ENCODE measurements around the gene PCDHB7.
"Not testable (repeated sequence)": the region's sequence is repeated elsewhere in the genome, so short reads cannot be mapped to it uniquely, and the experiment has no call there.

PCDHB7 gene

GRCh38 chr5:141172381-141173204 is at the start of gene PCDHB7:
Gene PCDHB7, plus strand, starts transcription at chr5:141172644. Its CDS starts 192 bp downstream, at chr5:141172836.
- DNase-seq (ENCODE audit: low spot score), result no peak

DNA sequence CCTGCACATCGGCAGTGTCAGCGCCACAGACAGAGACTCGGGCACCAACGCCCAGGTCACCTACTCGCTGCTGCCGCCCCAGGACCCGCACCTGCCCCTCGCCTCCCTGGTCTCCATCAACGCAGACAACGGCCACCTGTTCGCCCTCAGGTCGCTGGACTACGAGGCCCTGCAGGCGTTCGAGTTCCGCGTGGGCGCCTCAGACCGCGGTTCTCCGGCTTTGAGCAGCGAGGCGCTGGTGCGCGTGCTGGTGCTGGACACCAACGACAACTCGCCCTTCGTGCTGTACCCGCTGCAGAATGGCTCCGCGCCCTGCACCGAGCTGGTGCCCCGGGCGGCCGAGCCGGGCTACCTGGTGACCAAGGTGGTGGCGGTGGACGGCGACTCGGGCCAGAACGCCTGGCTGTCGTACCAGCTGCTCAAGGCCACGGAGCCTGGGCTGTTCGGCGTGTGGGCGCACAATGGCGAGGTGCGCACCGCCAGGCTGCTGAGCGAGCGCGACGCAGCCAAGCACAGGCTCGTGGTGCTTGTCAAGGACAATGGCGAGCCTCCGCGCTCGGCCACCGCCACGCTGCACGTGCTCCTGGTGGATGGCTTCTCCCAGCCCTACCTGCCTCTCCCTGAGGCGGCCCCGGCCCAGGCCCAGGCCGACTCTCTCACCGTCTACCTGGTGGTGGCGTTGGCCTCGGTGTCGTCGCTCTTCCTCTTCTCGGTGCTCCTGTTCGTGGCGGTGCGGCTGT is 48.9 kb upstream of the PCDHB7 start:
- not testable (repeated sequence) for DNase-seq (ENCODE audit: low spot score)

DNA sequence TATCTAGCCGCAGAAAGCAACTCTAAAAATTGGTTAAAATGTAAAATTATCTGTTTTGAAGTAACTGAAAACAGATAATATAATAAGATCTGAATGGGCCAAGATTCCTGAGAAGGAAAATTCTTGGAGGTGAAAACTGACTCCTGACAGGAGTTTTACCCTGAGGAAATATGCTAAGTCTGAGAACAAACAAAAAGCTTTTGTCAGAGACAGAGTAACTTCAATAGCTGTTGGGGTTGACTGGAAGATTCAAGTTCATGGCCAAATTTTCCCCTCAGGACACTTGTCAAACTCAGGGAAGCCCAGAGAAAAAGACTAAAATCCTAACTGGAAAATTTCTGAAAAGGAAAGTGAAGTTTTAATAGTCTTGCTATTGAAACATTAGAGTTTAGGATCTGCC is 45.1 kb upstream of the PCDHB7 start:
- no peak for DNase-seq (ENCODE audit: low spot score)

DNA sequence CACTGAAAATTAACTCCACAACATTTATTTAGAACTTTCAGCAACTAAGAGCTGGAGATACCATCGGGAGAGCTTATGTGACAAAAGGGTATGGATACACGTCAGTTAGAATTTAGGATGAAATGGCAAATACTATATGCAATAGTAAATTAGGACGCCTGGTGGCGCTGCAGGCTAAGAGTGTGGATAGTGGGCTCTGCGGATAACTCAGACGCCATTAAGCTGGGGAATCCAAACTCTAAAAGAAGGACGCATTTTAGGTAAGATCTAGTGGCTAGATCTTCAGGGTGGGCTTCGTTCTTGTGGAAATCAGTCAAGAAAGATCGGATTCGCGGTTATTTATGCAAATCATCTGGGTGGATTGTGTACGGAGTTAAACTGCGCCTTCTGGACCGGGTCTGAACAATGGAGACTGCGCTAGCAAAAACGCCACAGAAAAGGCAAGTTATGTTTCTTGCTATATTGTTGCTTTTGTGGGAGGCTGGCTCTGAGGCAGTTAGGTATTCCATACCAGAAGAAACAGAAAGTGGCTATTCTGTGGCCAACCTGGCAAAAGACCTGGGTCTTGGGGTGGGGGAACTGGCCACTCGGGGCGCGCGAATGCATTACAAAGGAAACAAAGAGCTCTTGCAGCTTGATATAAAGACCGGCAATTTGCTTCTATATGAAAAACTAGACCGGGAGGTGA is 37.3 kb upstream of the PCDHB7 start, which contains the start of gene PCDHB5:
Gene PCDHB5, plus strand, starts transcription at position 177 of the 688 bp plus-strand sequence. Its CDS starts 229 bp downstream, at position 406.
- no peak for DNase-seq (ENCODE audit: low spot score)

GRCh38 chr5:141135718-141136266 is 36.7 kb upstream of the PCDHB7 start:
- DNase-seq (ENCODE audit: low spot score), result no peak

GRCh38 chr5:141137346-141137745 is 35.1 kb upstream of the PCDHB7 start:
- DNase-seq (ENCODE audit: low spot score), result not testable (repeated sequence)

DNA sequence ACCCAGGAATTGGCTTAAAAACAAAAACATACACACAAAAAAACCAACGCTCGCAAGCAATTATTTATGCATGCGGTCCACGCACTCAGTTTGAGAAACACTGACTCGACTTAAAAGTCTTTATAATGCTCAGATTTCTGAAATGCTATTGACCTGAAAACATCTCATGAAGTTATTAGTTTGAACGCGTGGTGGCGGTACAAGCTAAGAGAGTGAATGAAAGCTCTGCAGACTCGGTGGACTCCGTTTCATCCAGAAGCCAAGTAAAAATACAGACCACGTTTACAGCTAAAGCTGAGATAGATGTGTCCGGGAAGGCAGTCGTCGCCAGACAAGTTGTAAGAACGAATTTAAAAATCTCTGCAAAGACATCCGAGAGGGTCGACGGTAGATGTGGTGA is 22.6 kb upstream of the PCDHB7 start, which contains the start of gene PCDHB6:
Gene PCDHB6, plus strand, starts transcription at position 246 of the 400 bp plus-strand sequence. CDS start 201 bp downstream, outside the sequence.
- no peak for DNase-seq (ENCODE audit: low spot score)

- no peak for DNase-seq (ENCODE audit: low spot score)
These were observed 22.0 kb upstream of the PCDHB7 start for GRCh38 chr5:141150224-141150992.

- no peak for DNase-seq (ENCODE audit: low spot score)
These were observed 21.5 kb upstream of the PCDHB7 start for GRCh38 chr5:141150993-141151325.

GRCh38 chr5:141151632-141152031 is 20.8 kb upstream of the PCDHB7 start:
- DNase-seq (ENCODE audit: low spot score), result not testable (repeated sequence)

- not testable (repeated sequence) for DNase-seq (ENCODE audit: low spot score)
These were observed 20.3 kb upstream of the PCDHB7 start for GRCh38 chr5:141152096-141152495.

GRCh38 chr5:141155540-141156374 is 16.7 kb upstream of the PCDHB7 start:
- DNase-seq (ENCODE audit: low spot score), result no peak

DNA sequence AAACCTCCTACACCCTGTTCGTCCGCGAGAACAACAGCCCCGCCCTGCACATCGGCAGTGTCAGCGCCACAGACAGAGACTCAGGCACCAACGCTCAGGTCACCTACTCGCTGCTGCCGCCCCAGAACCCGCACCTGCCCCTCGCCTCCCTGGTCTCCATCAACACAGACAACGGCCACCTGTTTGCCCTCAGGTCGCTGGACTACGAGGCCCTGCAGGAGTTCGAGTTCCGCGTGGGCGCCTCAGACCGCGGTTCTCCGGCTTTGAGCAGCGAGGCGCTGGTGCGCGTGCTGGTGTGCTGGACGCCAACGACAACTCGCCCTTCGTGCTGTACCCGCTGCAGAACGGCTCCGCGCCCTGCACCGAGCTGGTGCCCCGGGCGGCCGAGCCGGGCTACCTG is 15.1 kb upstream of the PCDHB7 start:
- DNase-seq (ENCODE audit: low spot score), result not testable (repeated sequence)

GRCh38 chr5:141157901-141158300 is 14.5 kb upstream of the PCDHB7 start:
- DNase-seq (ENCODE audit: low spot score), result not testable (repeated sequence)

- not testable (repeated sequence) for DNase-seq (ENCODE audit: low spot score)
These were observed 2.1 kb downstream of the PCDHB7 start for GRCh38 chr5:141174291-141175104.

DNA sequence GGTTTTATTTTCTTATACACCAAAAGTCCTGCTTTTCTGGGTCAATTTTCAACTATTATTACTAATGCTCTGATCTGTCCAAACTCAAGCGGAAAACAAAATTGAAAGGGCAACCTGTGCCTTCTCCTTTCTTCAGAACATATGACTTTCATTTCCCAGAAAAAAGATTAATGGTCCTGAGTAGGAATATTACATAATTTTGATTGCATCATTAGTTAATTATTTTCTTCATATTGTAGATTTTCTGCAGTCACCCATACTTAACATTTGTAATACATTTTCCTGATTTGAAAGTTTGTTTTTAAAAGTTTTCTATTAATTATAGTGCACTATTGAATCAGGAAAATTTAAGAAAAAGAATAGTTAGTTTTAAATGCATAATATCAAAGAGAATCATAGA is 3.5 kb downstream of the PCDHB7 start:
- DNase-seq (ENCODE audit: low spot score), result no peak

DNA sequence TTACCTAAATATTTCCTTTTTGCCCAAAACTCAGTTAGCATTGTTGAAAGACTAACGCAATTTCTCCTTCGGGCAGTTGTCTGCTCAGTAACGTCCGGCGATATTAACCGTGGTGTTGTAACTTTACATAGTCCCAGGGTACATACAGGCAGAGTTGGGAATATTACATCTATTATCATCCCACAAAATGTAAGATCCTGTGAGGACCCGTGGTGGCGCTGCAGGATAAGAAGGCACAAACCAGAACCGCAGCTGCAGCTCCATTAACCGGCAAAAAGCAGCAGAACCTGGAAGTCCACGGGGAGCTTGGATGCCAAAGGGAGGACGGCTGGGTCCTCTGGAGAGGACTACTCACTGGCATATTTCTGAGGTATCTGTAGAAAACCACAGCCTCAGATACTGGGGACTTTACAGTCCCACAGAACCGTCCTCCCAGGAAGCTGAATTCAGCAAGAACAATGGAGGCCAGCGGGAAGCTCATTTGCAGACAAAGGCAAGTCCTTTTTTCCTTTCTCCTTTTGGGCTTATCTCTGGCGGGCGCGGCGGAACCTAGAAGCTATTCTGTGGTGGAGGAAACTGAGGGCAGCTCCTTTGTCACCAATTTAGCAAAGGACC is 5.2 kb downstream of the PCDHB7 start, which contains the start of gene PCDHB8:
Gene PCDHB8, plus strand, starts transcription at position 214 of the 615 bp plus-strand sequence. Its CDS starts 245 bp downstream, at position 459.
- DNase-seq (ENCODE audit: low spot score), result not testable (repeated sequence)

GRCh38 chr5:141179371-141179770 is 6.9 kb downstream of the PCDHB7 start:
- DNase-seq (ENCODE audit: low spot score), result not testable (repeated sequence)

DNA sequence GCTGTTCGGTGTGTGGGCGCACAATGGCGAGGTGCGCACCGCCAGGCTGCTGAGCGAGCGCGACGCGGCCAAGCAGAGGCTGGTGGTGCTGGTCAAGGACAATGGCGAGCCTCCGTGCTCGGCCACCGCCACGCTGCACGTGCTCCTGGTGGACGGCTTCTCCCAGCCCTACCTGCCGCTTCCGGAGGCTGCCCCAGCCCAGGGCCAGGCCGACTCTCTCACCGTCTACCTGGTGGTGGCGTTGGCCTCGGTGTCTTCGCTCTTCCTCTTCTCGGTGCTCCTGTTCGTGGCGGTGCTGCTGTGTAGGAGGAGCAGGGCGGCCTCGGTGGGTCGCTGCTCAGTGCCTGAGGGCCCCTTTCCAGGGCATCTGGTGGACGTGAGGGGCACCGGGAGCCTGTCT is 7.4 kb downstream of the PCDHB7 start:
- DNase-seq (ENCODE audit: low spot score), result not testable (repeated sequence)
